Measurements from ENCODE around the gene FMN1. TPM values are rescaled to one million over a fixed set of nuclear protein-coding genes. Genes with fewer than 3 reads are reported as not detected.

Gene FMN1
- total RNA-seq, 1 experiment from 2014 or later: 4.5 TPM

DNA sequence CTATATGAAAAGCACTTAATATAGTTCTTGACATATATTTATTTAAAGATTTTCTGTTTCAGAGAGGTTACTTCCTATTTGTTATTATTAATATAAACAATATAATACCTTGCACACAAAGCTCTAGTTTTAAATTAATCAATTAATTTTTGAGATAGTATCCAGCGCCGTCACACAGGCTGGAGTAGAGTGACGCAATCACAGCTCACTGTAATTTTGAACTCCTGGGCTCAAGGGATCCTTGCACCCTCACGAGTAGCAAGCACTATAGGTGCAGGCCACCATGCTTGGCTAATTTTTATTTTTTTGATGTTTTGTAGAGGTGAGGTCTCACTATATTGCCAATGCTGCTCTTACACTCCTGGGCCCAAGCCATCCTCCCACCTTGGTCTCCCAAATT, 267.4 kb downstream of the FMN1 start:
- ChIA-PET POLR2A (no interaction called here), CTCF (interaction anchor here (1.0 to 1.3 kb wide), 2 partner anchors 9 to 18 kb away, joined by 3 to 4 read pairs; no protein-coding TSS in a partner anchor)
- TF ChIP-seq, protein P1, sequence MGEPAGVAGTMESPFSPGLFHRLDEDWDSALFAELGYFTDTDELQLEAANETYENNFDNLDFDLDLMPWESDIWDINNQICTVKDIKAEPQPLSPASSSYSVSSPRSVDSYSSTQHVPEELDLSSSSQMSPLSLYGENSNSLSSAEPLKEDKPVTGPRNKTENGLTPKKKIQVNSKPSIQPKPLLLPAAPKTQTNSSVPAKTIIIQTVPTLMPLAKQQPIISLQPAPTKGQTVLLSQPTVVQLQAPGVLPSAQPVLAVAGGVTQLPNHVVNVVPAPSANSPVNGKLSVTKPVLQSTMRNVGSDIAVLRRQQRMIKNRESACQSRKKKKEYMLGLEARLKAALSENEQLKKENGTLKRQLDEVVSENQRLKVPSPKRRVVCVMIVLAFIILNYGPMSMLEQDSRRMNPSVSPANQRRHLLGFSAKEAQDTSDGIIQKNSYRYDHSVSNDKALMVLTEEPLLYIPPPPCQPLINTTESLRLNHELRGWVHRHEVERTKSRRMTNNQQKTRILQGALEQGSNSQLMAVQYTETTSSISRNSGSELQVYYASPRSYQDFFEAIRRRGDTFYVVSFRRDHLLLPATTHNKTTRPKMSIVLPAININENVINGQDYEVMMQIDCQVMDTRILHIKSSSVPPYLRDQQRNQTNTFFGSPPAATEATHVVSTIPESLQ (CRISPR knock-in tag; IDR thresholded peaks at IDR 0.05): no peak
- TF ChIP-seq TP53 (CRISPR knock-in tag; IDR thresholded peaks at IDR 0.05) (no peak), TEAD4 (CRISPR knock-in tag; IDR thresholded peaks at IDR 0.05) (no peak), ZNF138 (CRISPR knock-in tag; conservative IDR thresholded peaks at IDR 0.05) (no peak), ZNF396 (CRISPR knock-in tag; IDR thresholded peaks at IDR 0.05; ENCODE audit: borderline replicate concordance) (no peak), ELF4 (CRISPR knock-in tag; IDR thresholded peaks at IDR 0.05; ENCODE audit: low read depth) (no peak), ZNF121 (CRISPR knock-in tag; IDR thresholded peaks at IDR 0.05) (no peak), GABPB1 (CRISPR knock-in tag; IDR thresholded peaks at IDR 0.05) (no peak), IRF2 (CRISPR knock-in tag; IDR thresholded peaks at IDR 0.05; ENCODE audit: borderline replicate concordance, low read depth) (no peak), GRHL2 (CRISPR knock-in tag; IDR thresholded peaks at IDR 0.05; ENCODE audit: insufficient replicate concordance, severe bottlenecking) (no peak), ESRRA (CRISPR knock-in tag; IDR thresholded peaks at IDR 0.05; ENCODE audit: borderline replicate concordance) (no peak), PRRX2 (CRISPR knock-in tag; IDR thresholded peaks at IDR 0.05) (no peak), ZNF423 (CRISPR knock-in tag; IDR thresholded peaks at IDR 0.05) (no peak), NR1H2 (CRISPR knock-in tag; IDR thresholded peaks at IDR 0.05) (no peak)
- TF ChIP-seq, protein P2, sequence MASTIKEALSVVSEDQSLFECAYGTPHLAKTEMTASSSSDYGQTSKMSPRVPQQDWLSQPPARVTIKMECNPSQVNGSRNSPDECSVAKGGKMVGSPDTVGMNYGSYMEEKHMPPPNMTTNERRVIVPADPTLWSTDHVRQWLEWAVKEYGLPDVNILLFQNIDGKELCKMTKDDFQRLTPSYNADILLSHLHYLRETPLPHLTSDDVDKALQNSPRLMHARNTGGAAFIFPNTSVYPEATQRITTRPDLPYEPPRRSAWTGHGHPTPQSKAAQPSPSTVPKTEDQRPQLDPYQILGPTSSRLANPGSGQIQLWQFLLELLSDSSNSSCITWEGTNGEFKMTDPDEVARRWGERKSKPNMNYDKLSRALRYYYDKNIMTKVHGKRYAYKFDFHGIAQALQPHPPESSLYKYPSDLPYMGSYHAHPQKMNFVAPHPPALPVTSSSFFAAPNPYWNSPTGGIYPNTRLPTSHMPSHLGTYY (CRISPR knock-in tag; IDR thresholded peaks at IDR 0.05): no peak
- TF ChIP-seq, protein P3, sequence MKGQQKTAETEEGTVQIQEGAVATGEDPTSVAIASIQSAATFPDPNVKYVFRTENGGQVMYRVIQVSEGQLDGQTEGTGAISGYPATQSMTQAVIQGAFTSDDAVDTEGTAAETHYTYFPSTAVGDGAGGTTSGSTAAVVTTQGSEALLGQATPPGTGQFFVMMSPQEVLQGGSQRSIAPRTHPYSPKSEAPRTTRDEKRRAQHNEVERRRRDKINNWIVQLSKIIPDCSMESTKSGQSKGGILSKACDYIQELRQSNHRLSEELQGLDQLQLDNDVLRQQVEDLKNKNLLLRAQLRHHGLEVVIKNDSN (CRISPR knock-in tag; IDR thresholded peaks at IDR 0.05): no peak
- TF ChIP-seq, protein P4, sequence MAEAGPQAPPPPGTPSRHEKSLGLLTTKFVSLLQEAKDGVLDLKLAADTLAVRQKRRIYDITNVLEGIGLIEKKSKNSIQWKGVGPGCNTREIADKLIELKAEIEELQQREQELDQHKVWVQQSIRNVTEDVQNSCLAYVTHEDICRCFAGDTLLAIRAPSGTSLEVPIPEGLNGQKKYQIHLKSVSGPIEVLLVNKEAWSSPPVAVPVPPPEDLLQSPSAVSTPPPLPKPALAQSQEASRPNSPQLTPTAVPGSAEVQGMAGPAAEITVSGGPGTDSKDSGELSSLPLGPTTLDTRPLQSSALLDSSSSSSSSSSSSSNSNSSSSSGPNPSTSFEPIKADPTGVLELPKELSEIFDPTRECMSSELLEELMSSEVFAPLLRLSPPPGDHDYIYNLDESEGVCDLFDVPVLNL (CRISPR knock-in tag; IDR thresholded peaks at IDR 0.05; ENCODE audit: borderline replicate concordance, low read depth): no peak
- TF ChIP-seq, protein P5, sequence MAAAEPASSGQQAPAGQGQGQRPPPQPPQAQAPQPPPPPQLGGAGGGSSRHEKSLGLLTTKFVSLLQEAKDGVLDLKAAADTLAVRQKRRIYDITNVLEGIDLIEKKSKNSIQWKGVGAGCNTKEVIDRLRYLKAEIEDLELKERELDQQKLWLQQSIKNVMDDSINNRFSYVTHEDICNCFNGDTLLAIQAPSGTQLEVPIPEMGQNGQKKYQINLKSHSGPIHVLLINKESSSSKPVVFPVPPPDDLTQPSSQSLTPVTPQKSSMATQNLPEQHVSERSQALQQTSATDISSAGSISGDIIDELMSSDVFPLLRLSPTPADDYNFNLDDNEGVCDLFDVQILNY (CRISPR knock-in tag; IDR thresholded peaks at IDR 0.05): no peak
- TF ChIP-seq, protein P6, sequence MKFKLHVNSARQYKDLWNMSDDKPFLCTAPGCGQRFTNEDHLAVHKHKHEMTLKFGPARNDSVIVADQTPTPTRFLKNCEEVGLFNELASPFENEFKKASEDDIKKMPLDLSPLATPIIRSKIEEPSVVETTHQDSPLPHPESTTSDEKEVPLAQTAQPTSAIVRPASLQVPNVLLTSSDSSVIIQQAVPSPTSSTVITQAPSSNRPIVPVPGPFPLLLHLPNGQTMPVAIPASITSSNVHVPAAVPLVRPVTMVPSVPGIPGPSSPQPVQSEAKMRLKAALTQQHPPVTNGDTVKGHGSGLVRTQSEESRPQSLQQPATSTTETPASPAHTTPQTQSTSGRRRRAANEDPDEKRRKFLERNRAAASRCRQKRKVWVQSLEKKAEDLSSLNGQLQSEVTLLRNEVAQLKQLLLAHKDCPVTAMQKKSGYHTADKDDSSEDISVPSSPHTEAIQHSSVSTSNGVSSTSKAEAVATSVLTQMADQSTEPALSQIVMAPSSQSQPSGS (CRISPR knock-in tag; IDR thresholded peaks at IDR 0.05; ENCODE audit: borderline replicate concordance, low read depth): no peak
- TF ChIP-seq, protein P7, sequence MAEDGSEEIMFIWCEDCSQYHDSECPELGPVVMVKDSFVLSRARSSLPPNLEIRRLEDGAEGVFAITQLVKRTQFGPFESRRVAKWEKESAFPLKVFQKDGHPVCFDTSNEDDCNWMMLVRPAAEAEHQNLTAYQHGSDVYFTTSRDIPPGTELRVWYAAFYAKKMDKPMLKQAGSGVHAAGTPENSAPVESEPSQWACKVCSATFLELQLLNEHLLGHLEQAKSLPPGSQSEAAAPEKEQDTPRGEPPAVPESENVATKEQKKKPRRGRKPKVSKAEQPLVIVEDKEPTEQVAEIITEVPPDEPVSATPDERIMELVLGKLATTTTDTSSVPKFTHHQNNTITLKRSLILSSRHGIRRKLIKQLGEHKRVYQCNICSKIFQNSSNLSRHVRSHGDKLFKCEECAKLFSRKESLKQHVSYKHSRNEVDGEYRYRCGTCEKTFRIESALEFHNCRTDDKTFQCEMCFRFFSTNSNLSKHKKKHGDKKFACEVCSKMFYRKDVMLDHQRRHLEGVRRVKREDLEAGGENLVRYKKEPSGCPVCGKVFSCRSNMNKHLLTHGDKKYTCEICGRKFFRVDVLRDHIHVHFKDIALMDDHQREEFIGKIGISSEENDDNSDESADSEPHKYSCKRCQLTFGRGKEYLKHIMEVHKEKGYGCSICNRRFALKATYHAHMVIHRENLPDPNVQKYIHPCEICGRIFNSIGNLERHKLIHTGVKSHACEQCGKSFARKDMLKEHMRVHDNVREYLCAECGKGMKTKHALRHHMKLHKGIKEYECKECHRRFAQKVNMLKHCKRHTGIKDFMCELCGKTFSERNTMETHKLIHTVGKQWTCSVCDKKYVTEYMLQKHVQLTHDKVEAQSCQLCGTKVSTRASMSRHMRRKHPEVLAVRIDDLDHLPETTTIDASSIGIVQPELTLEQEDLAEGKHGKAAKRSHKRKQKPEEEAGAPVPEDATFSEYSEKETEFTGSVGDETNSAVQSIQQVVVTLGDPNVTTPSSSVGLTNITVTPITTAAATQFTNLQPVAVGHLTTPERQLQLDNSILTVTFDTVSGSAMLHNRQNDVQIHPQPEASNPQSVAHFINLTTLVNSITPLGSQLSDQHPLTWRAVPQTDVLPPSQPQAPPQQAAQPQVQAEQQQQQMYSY (CRISPR knock-in tag; IDR thresholded peaks at IDR 0.05): no peak
- Mint-ChIP-seq H3K27ac (no peak overlapping the region), H3K9me3 (peaks cover 15% of the 10 kb centered on the region), H3K4me1 (peaks cover 7% of the 10 kb centered on the region; the same call in 1 of the 2 replicates), H3K36me3 (peaks cover 2% of the 10 kb centered on the region; the same call in 1 of the 2 replicates), H3K27me3 (ENCODE audit: low read depth) (no peaks in the 10 kb centered on the region; the same call in 1 of the 2 replicates), H3K4me3 (no peak overlapping the region)
- DNase-seq (ENCODE audit: low spot score) (no peak), ATAC-seq (no peak)
